IgD-negative memory B cell (primary cell): Measurements from ENCODE around the gene KIDINS220. TPM values are rescaled to one million over a fixed set of nuclear protein-coding genes. Genes with fewer than 3 reads are reported as not detected.

Experiments
- polyA plus RNA-seq: library from polyadenylated mRNA; unstranded; fragments of 300-500 nt; fragmentation: Illumina TruSeq; gene quantifications from one replicate; pipeline ENCODE4 v1.2.3, GENCODE V29; 2021

The KIDINS220 gene
- polyA plus RNA-seq, 1 donor from 2014 or later: 17.6 TPM

Other genes starting within 250 kb of the KIDINS220 start
- 19.3 TPM for gene ID2, start 155.6 kb downstream of the KIDINS220 start, polyA plus RNA-seq
- not detected for gene MBOAT2, start 166.1 kb upstream of the KIDINS220 start, polyA plus RNA-seq